ENCODE data around the gene TLCD1.
A peak's percentile ranks its signal among the peaks of the same experiment; 100 is the strongest.
"Not testable (repeated sequence)": the region's sequence is repeated elsewhere in the genome, so short reads cannot be mapped to it uniquely, and the experiment has no call there.

TLCD1 gene

GRCh38 chr17:28746611-28747050 is 20.6 kb upstream of the TLCD1 start:
- no peak for DNase-seq

GRCh38 chr17:28745786-28746411 is 19.9 kb upstream of the TLCD1 start:
- no peak for DNase-seq

DNA sequence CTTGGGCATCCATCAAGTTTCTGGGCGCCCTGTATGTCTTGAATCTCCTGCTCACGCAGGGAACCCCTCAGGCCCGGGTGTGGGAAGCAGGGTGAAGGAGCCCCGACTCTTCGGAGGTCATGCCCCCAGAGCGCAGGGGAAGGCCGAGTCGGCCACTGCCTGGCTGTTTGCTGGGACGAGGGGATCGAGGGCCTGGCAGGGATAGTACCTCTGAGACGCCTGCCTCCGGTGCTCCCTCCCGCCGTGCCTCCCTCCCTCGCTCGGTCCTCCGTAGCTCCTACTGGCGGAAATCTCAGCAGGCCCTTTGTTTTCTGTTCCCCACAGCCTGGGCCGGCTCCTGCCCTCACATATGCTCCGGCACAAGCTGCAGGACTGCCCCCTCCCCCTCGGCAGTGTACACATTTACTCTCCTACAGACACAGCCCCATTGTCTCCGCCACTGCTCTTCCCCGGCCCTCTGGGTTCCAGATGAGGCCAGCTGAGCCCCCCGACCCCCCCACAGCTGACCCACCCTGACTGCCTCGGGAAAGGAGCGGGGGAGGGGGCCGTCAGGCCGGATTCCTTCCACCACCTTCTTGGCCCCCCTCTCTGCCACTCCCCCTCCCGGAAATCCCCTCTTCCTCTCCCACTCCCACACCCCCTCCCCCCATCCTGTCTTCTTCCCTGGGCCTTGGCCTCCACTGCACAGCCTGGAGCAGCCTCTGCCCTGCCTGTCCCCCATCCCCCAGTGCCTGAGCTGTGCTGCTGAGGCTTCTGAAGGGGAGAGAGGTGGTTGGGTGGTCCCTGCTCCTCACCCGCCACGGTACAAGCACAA is 19.1 kb upstream of the TLCD1 start:
- DNase-seq = peak; percentile 46

DNA sequence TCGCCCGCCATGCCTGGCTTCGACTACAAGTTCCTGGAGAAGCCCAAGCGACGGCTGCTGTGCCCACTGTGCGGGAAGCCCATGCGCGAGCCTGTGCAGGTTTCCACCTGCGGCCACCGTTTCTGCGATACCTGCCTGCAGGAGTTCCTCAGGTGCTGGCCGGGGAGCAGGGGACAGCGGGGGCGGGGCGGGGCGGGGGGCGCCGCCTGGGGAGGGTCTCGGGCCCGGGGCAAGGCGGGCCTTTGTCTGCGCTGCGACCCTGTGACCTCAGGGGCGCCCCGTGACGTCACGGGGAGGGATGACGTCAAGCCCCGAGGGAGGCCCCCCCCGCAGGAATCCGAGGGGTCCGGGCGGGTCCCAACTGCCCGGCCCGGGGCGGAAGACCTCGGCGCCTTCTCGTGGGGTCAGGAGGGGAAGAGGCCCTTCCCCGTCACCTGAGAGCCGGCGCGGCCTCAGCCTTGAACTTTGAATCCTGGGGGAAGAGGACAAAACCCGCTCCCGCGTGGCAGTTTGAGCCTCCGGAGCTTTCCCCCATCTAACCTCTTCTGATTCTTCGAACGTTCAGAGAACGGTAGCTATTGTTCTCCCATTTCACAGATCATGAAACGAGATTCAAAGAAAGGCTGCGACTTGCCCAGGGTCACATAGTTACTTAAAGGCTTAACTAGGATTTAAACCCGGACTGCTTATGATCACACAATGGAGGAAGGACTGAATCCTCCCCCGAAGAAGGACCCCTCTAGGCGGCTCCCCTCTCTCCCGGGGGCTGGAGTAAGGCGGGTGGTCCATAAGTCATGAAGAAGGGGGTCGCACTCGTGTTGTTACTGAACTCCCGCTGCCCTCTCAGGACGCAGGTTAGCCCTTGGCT is 18.3 kb upstream of the TLCD1 start:
- DNase-seq = peak; percentile 79

- DNase-seq = peak; percentile 85
Observed at GRCh38 chr17:28743243-28744103, 17.4 kb upstream of the TLCD1 start, which contains the start of gene TRAF4. Gene TRAF4, plus strand, starts transcription at chr17:28744011. Its CDS starts 102 bp downstream, at chr17:28744113.

DNA sequence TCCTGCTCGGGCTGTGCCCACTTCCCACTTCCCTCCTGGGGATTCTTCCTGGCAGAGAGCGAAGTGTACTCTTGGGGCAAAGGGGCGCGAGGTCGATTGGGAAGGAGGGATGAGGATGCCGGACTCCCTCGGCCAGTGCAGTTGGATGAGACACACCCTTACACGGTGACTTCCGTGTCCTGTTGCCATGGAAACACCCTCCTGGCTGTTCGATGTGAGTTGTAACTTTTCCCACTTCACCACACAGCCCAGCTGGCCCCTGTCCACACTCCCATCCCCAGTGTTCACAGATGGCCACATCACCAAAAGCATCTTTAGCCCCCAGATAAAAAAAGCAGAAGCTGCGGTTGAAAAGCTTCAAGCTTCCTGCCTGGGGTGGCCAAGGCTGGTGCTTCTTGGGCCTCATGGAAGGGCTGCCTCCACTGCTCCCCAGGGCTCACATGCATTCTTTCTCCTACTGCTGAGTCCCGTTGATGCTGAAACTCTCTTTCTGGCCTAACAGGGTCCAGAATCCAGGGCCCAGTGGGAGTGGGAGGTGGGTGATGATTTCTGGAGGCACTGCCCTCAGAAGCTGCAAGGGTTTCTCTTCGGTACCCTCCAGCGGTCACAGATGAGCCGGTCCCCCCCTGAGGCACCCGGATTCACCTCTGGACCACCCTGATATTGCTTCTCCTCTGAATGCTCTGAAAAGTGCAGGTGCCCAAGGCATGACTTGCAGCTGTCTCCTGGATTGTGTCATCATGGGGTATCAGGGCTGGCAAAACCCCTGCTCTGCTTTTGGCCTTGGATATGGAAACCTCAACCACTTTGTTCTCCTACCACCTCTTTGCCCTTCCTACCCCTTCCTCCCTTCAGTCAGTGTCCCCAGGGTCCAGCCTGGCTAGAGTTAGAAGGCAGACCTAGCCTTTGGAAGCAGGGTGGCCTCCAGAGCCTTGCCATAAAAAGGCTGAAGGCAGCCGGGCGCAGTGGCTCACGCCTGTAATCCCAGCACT is 15.6 kb upstream of the TLCD1 start:
- no peak for DNase-seq

GRCh38 chr17:28740406-28741357 is 14.6 kb upstream of the TLCD1 start:
- no peak for DNase-seq

- DNase-seq = no peak
Observed at GRCh38 chr17:28738680-28739384, 12.8 kb upstream of the TLCD1 start.

DNA sequence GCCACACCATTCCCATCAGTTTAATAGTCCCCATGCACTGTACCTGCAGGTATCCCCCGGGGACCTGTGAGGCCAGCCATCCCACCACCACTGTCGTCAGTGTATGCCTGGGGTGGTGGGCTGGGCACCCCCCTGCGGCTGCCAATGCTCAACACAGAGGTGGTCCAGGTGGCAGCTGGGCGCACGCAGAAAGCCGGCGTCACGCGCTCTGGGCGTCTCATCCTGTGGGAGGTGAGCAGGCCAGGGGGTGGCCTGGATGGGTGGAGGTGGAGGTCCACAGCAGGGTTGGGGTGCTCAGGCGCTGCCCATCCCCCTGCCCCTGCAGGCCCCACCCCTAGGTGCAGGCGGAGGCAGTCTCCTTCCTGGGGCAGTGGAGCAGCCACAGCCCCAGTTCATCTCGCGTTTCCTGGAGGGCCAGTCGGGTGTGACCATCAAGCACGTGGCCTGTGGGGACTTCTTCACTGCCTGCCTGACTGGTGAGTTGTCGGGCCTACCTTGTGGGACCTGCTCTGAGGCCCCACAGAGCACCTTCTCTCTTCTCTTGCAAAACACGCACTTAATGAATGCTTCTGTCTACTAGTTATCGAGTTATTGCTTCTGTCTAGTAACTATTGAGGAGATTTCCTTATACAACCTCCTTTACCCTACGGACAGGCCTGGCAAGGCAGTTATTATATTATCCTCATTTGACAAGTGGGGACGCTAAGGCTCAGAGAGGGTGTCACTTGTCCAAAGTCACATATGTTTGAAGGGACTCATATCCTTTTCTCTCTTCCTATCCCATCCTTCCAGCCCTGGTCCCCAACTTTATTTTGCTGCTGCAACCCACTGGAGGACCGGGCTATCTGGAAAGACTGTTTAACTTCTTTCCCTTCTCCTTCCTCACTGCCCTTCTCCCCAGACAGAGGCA is 12.0 kb upstream of the TLCD1 start:
- DNase-seq = no peak

GRCh38 chr17:28737316-28737715 is 11.3 kb upstream of the TLCD1 start:
- DNase-seq = no peak

DNA sequence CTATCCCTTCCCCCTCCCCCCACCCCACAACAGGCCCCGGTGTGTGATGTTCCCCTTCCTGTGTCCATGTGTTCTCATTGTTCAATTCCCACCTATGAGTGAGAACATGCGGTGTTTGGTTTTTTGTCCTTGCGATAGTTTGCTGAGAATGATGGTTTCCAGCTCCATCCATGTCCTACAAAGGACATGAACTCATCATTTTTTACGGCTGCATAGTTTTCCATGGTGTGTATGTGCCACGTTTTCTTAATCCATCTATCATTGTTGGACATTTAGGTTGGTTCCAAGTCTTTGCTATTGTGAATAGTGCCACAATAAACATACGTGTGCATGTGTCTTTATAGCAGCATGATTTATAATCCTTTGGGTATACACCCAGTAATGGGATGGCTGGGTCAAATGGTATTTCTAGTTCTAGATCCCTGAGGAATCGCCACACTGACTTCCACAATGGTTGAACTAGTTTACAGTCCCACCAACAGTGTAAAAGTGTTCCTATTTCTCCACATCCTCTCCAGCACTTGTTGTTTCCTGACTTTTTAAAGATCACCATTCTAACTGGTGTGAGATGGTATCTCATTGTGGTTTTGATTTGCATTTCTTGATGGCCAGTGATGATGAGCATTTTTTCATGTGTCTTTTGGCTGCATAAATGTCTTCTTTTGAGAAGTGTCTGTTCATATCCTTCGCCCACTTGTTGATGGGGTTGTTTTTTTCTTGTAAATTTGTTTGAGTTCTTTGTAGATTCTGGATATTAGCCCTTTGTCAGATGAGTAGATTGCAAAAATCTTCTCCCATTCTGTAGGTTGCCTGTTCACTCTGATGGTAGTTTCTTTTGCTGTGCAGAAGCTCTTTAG is 10.1 kb upstream of the TLCD1 start:
- not testable (repeated sequence) for DNase-seq

DNA sequence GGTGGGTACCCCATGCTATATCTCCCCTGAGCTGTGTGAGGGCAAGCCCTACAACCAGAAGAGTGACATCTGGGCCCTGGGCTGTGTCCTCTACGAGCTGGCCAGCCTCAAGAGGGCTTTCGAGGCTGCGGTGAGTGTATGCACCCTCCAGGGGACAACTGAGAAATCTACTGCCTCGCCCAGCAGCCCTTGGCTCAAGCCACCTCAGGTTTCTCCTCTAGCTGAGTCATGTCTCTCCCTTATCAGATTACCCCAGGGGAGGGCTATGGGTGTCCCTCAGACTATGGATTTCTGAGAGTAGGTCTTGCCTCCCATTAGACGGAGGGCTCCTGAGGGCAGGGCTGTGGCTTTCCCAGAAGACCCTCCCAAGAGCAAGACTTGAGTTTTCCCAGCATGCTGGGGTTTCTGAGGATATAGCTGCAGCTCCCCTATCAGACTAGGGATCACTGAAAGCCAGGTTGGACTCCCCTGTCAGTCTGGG is 9.2 kb upstream of the TLCD1 start:
- DNase-seq = no peak

- DNase-seq = no peak
Observed at GRCh38 chr17:28734712-28735241, 8.7 kb upstream of the TLCD1 start.

DNA sequence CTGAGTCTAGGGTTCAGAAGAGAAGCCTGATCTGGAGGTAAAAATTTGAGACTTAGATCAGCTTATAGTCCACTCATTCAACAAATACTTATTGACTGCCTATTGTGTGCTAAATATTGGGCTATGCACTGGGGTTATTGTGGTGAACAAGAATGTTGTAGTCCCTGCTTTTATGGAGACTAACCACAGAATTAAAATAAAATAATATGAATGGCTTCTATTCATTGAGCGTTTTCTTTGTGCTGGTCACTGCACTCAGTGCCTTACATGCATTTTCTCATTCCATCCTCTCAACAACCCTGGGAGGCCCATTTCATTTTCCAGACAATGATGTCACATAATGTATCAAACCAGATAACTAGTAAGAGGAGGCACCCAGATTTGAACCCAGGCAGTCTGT is 7.3 kb upstream of the TLCD1 start:
- DNase-seq = no peak

DNA sequence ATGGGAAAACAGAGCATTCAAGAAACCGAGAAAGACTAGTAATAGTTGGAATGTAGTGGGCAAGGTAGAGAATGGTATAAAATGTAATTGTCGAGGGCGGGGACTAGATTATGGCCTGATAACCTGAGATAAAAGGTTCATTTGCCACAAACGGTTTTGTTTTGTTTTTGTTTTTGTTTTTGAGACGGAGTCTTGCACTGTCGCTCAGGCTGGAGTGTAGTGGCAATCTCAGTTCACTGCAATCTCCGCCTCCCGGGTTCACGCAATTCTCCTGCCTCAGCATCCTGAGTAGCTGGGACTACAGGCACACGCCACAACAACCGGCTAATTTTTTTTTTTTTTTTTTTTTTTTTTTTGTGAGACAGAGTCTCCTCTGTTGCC is 3.9 kb upstream of the TLCD1 start:
- no peak for DNase-seq

GRCh38 chr17:28728364-28729200 is 2.5 kb upstream of the TLCD1 start, which contains the start of gene NEK8:
Gene NEK8, plus strand, starts transcription at chr17:28728788. Its CDS starts 26 bp downstream, at chr17:28728814.
- DNase-seq = peak; percentile 98
